ENCODE measurements around the gene IFNK. TPM values are rescaled to one million over a fixed set of nuclear protein-coding genes. Genes with fewer than 3 reads are reported as not detected.

The IFNK gene
- total RNA-seq, 1 experiment from 2014 or later, result not detected

- H3K4me3 ChIP-seq (ENCODE audit: low read depth, low read length, poor library complexity, severe bottlenecking), result no peak overlapping the region
- H3K27me3 ChIP-seq (replicated peaks; ENCODE audit: insufficient read depth, low read depth, low read length, poor library complexity), result no peaks in the 10 kb centered on the region
- ChIA-PET CTCF (no interaction called here), POLR2A (ENCODE audit: low non-redundant PET) (no interaction called here)
- DNase-seq (ENCODE audit: low spot score), result no peak
- BruUV-seq (replicated peaks), result no TSS peak
- no peak for TF ChIP-seq EZH2 (IDR thresholded peaks at IDR 0.05; ENCODE audit: borderline replicate concordance, low read depth, low read length, poor library complexity, severe bottlenecking)
- TF ChIP-seq, protein P1, sequence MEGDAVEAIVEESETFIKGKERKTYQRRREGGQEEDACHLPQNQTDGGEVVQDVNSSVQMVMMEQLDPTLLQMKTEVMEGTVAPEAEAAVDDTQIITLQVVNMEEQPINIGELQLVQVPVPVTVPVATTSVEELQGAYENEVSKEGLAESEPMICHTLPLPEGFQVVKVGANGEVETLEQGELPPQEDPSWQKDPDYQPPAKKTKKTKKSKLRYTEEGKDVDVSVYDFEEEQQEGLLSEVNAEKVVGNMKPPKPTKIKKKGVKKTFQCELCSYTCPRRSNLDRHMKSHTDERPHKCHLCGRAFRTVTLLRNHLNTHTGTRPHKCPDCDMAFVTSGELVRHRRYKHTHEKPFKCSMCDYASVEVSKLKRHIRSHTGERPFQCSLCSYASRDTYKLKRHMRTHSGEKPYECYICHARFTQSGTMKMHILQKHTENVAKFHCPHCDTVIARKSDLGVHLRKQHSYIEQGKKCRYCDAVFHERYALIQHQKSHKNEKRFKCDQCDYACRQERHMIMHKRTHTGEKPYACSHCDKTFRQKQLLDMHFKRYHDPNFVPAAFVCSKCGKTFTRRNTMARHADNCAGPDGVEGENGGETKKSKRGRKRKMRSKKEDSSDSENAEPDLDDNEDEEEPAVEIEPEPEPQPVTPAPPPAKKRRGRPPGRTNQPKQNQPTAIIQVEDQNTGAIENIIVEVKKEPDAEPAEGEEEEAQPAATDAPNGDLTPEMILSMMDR (conservative IDR thresholded peaks at IDR 0.05; ENCODE audit: low read depth, low read length), result no peak
- no peaks in the 10 kb centered on the region for H3K9me3 ChIP-seq (ENCODE audit: low read depth, low read length, poor library complexity, severe bottlenecking)
- no peaks in the 10 kb centered on the region for H3K4me1 ChIP-seq (ENCODE audit: insufficient read depth, low read length, poor library complexity, severe bottlenecking)
- no peaks in the 10 kb centered on the region for H3K36me3 ChIP-seq (ENCODE audit: insufficient read depth, low read length, poor library complexity, severe bottlenecking)
- no peak overlapping the region for H3K27ac ChIP-seq (ENCODE audit: low read depth, low read length, poor library complexity, severe bottlenecking)
- intact Hi-C loops (cut with micrococcal nuclease; ENCODE audit: unreplicated experiment), result no loop called here
Measured at GRCh38 chr9:27564670-27565069, 40.6 kb downstream of the IFNK start.

DNA sequence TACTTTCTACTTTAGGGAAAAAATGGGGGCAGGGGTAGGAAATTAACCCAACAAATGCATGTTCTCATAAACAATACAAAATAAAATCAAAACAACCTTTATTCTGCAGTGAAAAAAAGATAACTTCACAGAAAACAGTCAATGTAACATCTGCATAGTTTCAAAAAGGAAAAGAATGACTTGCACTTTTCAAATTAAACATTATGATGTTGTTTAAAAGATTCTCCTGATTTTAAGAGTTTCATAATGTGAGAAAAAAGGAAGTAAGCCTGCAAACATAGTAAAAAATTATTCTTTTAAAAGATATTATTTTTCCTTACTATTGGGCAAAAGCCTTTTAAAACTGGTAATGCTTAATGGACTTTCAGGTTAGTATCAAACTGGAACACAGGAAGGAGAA is 41.6 kb downstream of the IFNK start:
- no peak for DNase-seq (ENCODE audit: low spot score)
- POLR2A ChIA-PET (ENCODE audit: low non-redundant PET), result no interaction called here
- intact Hi-C loops (cut with micrococcal nuclease; ENCODE audit: unreplicated experiment), result no loop called here
- CTCF ChIA-PET, result no interaction called here
- no peak overlapping the region for H3K27ac ChIP-seq (ENCODE audit: low read depth, low read length, poor library complexity, severe bottlenecking)
- no peaks in the 10 kb centered on the region for H3K4me1 ChIP-seq (ENCODE audit: insufficient read depth, low read length, poor library complexity, severe bottlenecking)
- H3K36me3 ChIP-seq (ENCODE audit: insufficient read depth, low read length, poor library complexity, severe bottlenecking), result no peaks in the 10 kb centered on the region
- H3K9me3 ChIP-seq (ENCODE audit: low read depth, low read length, poor library complexity, severe bottlenecking), result no peaks in the 10 kb centered on the region
- TF ChIP-seq EZH2 (IDR thresholded peaks at IDR 0.05; ENCODE audit: borderline replicate concordance, low read depth, low read length, poor library complexity, severe bottlenecking), result no peak
- TF ChIP-seq, protein P1 (conservative IDR thresholded peaks at IDR 0.05; ENCODE audit: low read depth, low read length), result no peak
- no peak overlapping the region for H3K4me3 ChIP-seq (ENCODE audit: low read depth, low read length, poor library complexity, severe bottlenecking)
- BruUV-seq (replicated peaks), result no TSS peak
- no peaks in the 10 kb centered on the region for H3K27me3 ChIP-seq (replicated peaks; ENCODE audit: insufficient read depth, low read depth, low read length, poor library complexity)

DNA sequence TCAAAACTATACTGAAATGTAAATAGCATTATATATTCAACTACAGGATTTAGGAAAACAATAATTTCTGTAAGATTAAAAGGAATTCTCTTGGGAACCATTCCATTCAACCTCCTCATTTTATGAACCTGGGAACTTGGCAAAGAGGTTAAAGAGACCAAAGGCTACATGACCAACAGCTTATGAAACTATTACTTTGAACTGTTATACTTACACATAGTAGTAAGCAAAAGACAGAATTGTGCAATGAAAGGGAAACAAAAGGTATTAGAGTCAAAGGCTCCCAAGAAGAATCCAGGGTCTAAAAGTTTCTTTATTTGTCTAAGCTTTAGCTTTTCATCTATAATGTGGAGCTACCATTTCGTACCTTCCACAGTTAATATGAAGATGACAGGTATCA is 42.0 kb downstream of the IFNK start:
- POLR2A ChIA-PET (ENCODE audit: low non-redundant PET), result no interaction called here
- H3K4me1 ChIP-seq (ENCODE audit: insufficient read depth, low read length, poor library complexity, severe bottlenecking), result no peaks in the 10 kb centered on the region
- CTCF ChIA-PET, result no interaction called here
- H3K27me3 ChIP-seq (replicated peaks; ENCODE audit: insufficient read depth, low read depth, low read length, poor library complexity), result no peaks in the 10 kb centered on the region
- no peak for TF ChIP-seq EZH2 (IDR thresholded peaks at IDR 0.05; ENCODE audit: borderline replicate concordance, low read depth, low read length, poor library complexity, severe bottlenecking)
- TF ChIP-seq, protein P1 (conservative IDR thresholded peaks at IDR 0.05; ENCODE audit: low read depth, low read length), result no peak
- no peaks in the 10 kb centered on the region for H3K36me3 ChIP-seq (ENCODE audit: insufficient read depth, low read length, poor library complexity, severe bottlenecking)
- no peak overlapping the region for H3K4me3 ChIP-seq (ENCODE audit: low read depth, low read length, poor library complexity, severe bottlenecking)
- no peak overlapping the region for H3K27ac ChIP-seq (ENCODE audit: low read depth, low read length, poor library complexity, severe bottlenecking)
- BruUV-seq (replicated peaks), result no TSS peak
- H3K9me3 ChIP-seq (ENCODE audit: low read depth, low read length, poor library complexity, severe bottlenecking), result no peaks in the 10 kb centered on the region
- DNase-seq (ENCODE audit: low spot score), result no peak
- intact Hi-C loops (cut with micrococcal nuclease; ENCODE audit: unreplicated experiment), result no loop called here

Measured in A673 (cell line).